Suprapubic skin (tissue), 3 donors: ENCODE data around the gene ICE2.

ENCODE experiments used
- CTCF ChIP-seq, 2 donors: fragments of 200-600 bp in 1 of 2; fragments of 450-650 bp in 1 of 2; sonication (generic) in 1 of 2; IDR thresholded peaks; one replicate each; pipeline ENCODE4 v1.5.1; 2016 to 2019; ENCODE audit warnings: antibody characterized with exemption in 2 of 2, mild to moderate bottlenecking in 1 of 2, moderate library complexity in 1 of 2
- EP300 ChIP-seq: sonication (generic); formaldehyde crosslinking; IDR thresholded peaks from one replicate; pipeline ENCODE4 v1.6.1; 2017; ENCODE audit warnings: antibody characterized with exemption
- POLR2A ChIP-seq, 2 donors: fragments of 450-650 bp; IDR thresholded peaks; one replicate each; pipeline ENCODE4 v1.6.1; 2017; ENCODE audit warnings: antibody characterized with exemption in 2 of 2, mild to moderate bottlenecking in 2 of 2, moderate library complexity in 2 of 2

- TF ChIP-seq EP300 (no peak), POLR2A (IDR thresholded peaks at IDR 0.05) (no peak), CTCF (IDR thresholded peaks at IDR 0.05) (no peak)
These were observed 95.9 kb downstream of the ICE2 start for GRCh38 chr15:60382773-60383674.
